ENCODE data around the gene GGCT. TPM values are rescaled to one million over a fixed set of nuclear protein-coding genes. Genes with fewer than 3 reads are reported as not detected.

The GGCT gene
- total RNA-seq, 4 donors from 2014 or later = 3.6 to 21.3 (median 16.5) TPM

DNA sequence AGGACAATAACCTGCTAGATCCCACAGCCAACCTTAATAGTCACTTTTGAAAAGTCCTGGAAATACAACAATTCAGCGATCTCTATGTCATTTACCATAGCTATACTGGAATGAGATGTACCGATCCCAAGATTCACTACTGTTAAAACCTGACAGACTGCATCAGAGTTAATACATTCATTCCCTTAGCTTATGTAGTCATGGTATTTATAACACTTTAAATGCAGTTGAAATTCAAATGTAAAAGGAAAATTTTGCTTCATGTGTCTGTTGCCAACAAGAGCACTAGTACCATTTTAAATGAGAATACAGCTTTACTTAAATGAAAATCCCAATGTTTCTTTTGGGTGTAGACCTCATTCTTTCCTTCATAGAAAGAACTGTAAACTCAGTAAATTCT is 11.1 kb upstream of the GGCT start:
- in situ Hi-C loops (cut with MboI; ENCODE audit: low pct_ligation_motif_present in 1 of 4, low pct_unique_long_range_greater_than_20kb in 1 of 4, low sequenced_read_pairs in 3 of 4) (no loop called here), intact Hi-C loops (cut with DNase I; ENCODE audit: low total_unique reads) (loop anchor here (5.0 kb wide), 1 partner anchor 1613 kb away; no protein-coding TSS in a partner anchor)
- H3K9me3 ChIP-seq = no peaks in the 10 kb centered on the region
- H3K4me1 ChIP-seq = peaks cover 0 to 10% (median 3%) of the 10 kb centered on the region in 4 donors
- no peaks in the 10 kb centered on the region for H3K36me3 ChIP-seq
- no peak for DNase-seq
- H3K27me3 ChIP-seq = no peaks in the 10 kb centered on the region
- TF ChIP-seq POLR2A (IDR thresholded peaks at IDR 0.05) = no peak
- TF ChIP-seq CTCF (IDR thresholded peaks at IDR 0.05) = no peak
- no peak for TF ChIP-seq POLR2AphosphoS5 (IDR thresholded peaks at IDR 0.05)
- TF ChIP-seq EP300 (IDR thresholded peaks at IDR 0.05; ENCODE audit: low read depth) = no peak
- WGBS, 2 donors (ENCODE audit: low coverage in 1 of 2) = 92 to 100% methylated on average over 2 of the region's 2 CpGs
- no peak overlapping the region for H3K27ac ChIP-seq
- no peak overlapping the region for H3K4me3 ChIP-seq

DNA sequence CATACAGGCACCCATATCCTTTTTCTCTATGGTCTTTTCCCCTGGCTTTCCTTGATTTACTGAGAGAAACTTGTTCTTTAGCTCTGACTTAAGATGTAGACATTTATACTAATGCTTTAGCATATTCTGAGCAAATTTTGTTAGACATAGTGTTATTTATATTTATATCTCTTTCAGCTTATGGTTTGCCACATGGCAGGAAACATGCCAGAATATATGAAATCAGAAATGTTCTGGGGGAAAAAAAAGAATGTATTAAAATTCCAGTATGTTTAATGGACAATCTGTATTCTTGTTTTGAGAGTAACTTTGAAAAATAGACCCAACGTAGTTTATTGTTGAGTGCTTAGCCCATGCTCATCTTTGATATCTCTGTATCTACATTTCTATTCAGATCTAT is 10.1 kb upstream of the GGCT start:
- H3K9me3 ChIP-seq = no peaks in the 10 kb centered on the region
- H3K4me3 ChIP-seq = no peak overlapping the region
- WGBS, 2 donors (ENCODE audit: low coverage in 1 of 2) = 100% methylated on average over 1 of the region's 1 CpG
- DNase-seq = no peak
- no peaks in the 10 kb centered on the region for H3K27me3 ChIP-seq
- no peak for TF ChIP-seq POLR2A (IDR thresholded peaks at IDR 0.05)
- TF ChIP-seq POLR2AphosphoS5 (IDR thresholded peaks at IDR 0.05) = no peak
- no peak for TF ChIP-seq EP300 (IDR thresholded peaks at IDR 0.05; ENCODE audit: low read depth)
- no peak for TF ChIP-seq CTCF (IDR thresholded peaks at IDR 0.05)
- in situ Hi-C loops (cut with MboI; ENCODE audit: low pct_ligation_motif_present in 1 of 4, low pct_unique_long_range_greater_than_20kb in 1 of 4, low sequenced_read_pairs in 3 of 4) = no loop called here
- H3K36me3 ChIP-seq = no peaks in the 10 kb centered on the region
- H3K4me1 ChIP-seq = peaks cover 0 to 7% (median 3%) of the 10 kb centered on the region in 4 donors
- H3K27ac ChIP-seq = no peak overlapping the region
- intact Hi-C loops (cut with DNase I; ENCODE audit: low total_unique reads) = loop anchor here (5.0 kb wide), 1 partner anchor 1612 kb away; no protein-coding TSS in a partner anchor

- no peaks in the 10 kb centered on the region for H3K27me3 ChIP-seq
- TF ChIP-seq POLR2AphosphoS5 (IDR thresholded peaks at IDR 0.05) (no peak), POLR2A (IDR thresholded peaks at IDR 0.05) (no peak)
- intact Hi-C loops (cut with DNase I; ENCODE audit: low total_unique reads) = no loop called here
Observed at GRCh38 chr7:30514177-30514576, 9.5 kb upstream of the GGCT start.

DNA sequence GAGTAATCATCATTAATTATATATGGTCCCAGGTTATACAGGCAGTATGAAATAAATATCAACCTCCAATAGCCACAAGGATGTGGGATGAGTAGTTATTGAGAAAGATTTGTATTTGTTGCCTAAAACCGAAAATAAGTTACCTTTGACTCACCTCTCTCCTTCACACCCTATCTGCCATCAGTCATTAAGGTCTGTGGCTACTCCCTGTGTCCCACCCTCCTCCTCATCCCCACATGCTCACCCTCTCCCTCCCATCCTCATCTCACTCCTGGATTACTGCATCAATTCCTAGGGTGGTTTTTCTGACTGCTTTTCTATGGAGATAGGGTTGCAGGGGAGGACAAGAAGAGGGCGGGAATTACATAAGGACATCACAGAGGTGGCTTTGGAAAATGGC is 9.1 kb upstream of the GGCT start:
- no peak for TF ChIP-seq CTCF (IDR thresholded peaks at IDR 0.05)
- no peak for TF ChIP-seq POLR2A (IDR thresholded peaks at IDR 0.05)
- no peak for TF ChIP-seq POLR2AphosphoS5 (IDR thresholded peaks at IDR 0.05)
- no peak for TF ChIP-seq EP300 (IDR thresholded peaks at IDR 0.05; ENCODE audit: low read depth)
- intact Hi-C loops (cut with DNase I; ENCODE audit: low total_unique reads) (no loop called here), in situ Hi-C loops (cut with MboI; ENCODE audit: low pct_ligation_motif_present in 1 of 4, low pct_unique_long_range_greater_than_20kb in 1 of 4, low sequenced_read_pairs in 3 of 4) (no loop called here)
- no peaks in the 10 kb centered on the region for H3K36me3 ChIP-seq
- WGBS, 2 donors (ENCODE audit: low coverage in 1 of 2) = 88 to 89% methylated on average over 2 of the region's 2 CpGs
- DNase-seq = no peak
- H3K4me3 ChIP-seq = no peak overlapping the region
- no peaks in the 10 kb centered on the region for H3K27me3 ChIP-seq
- H3K4me1 ChIP-seq = peaks cover 0 to 6% (median 0%) of the 10 kb centered on the region in 4 donors
- no peaks in the 10 kb centered on the region for H3K9me3 ChIP-seq
- no peak overlapping the region for H3K27ac ChIP-seq

More at GRCh38 chr7:30514177-30514576, 9.5 kb upstream of the GGCT start:
- in situ Hi-C loops (cut with MboI; ENCODE audit: low pct_ligation_motif_present in 1 of 4, low pct_unique_long_range_greater_than_20kb in 1 of 4, low sequenced_read_pairs in 3 of 4) = no loop called here
- Histone ChIP-seq H3K9me3 (no peaks in the 10 kb centered on the region), H3K36me3 (no peaks in the 10 kb centered on the region), H3K4me3 (no peak overlapping the region), H3K4me1 (peaks cover 0 to 6% (median 1%) of the 10 kb centered on the region in 4 donors), H3K27ac (no peak overlapping the region)
- WGBS, 2 donors (ENCODE audit: low coverage in 1 of 2) = 86 to 90% methylated on average over 3 of the region's 3 CpGs
- DNase-seq = no peak
